OCI-LY1 (cell line): ENCODE measurements around the gene COL9A2.

Experiments used
- CTCF ChIP-seq: fragments of 200-600 bp; sonication (generic), shearing (Covaris generic); IDR thresholded peaks from 2 replicates; pipeline ENCODE4 v1.5.1; 2017; ENCODE audit warnings: mild to moderate bottlenecking, antibody characterized with exemption, low read length, moderate library complexity, mixed read lengths
- EZH2 ChIP-seq: fragments of 200-600 bp; sonication (generic), shearing (Covaris generic); IDR thresholded peaks from 2 replicates; pipeline ENCODE4 v1.8.0; 2017; ENCODE audit warnings: borderline replicate concordance, mixed run types, mild to moderate bottlenecking, antibody characterized with exemption, low read length, moderate library complexity, mixed read lengths

- TF ChIP-seq CTCF (no peak), EZH2 (no peak)
Measured at GRCh38 chr1:40310983-40311642, 6.0 kb downstream of the COL9A2 start.
